SK-N-SH (cell line): ENCODE results near the gene IDH1. TPM values are rescaled to one million over a fixed set of nuclear protein-coding genes. Genes with fewer than 3 reads are reported as not detected.

Experiments used
- CTCF ChIA-PET: fragments of 300-600, 350-600 bp; formaldehyde crosslinking; extraction: SDS; loops from one replicate; lab custom pipeline; 2021; lab: Yijun Ruan, JAX
- POLR2A ChIA-PET: fragments of 350-600 bp; sonication (Branson Sonifier 250); formaldehyde crosslinking; extraction: SDS; loops from one replicate; lab custom pipeline; 2020; ENCODE audit warnings: antibody characterized with exemption, inconsistent platforms; lab: Yijun Ruan, JAX
- DNase-seq: peaks from one replicate; pipeline ENCODE4 v3.0.0; 2012
- H2AFZ ChIP-seq: fragments of 200-600 bp; sonication (generic); 2 replicates; pipeline ENCODE4 v1.8.1; 2016; ENCODE audit warnings: antibody characterized with exemption, mild to moderate bottlenecking, low read depth
- H3F3A ChIP-seq: fragments of 200-600 bp; sonication (generic); replicated peaks from 2 replicates; pipeline ENCODE3; 2016; ENCODE audit warnings: antibody characterized with exemption, mild to moderate bottlenecking; ENCODE audit not compliant: insufficient read depth
- H3K27ac ChIP-seq, 2 experiments: fragments of 200-500 bp in 1 of 2; fragments of 200-600 bp in 1 of 2; sonication (Bioruptor generic) in 1 of 2; sonication (generic), shearing (Covaris generic) in 1 of 2; 2 replicates each; pipeline versions ENCODE4 v1.5.1 to v1.6.1; 2014 to 2016; ENCODE audit warnings: low read depth in 2 of 2, inconsistent platforms in 1 of 2, low read length in 1 of 2, mild to moderate bottlenecking in 1 of 2, mixed read lengths in 1 of 2
- H3K27me3 ChIP-seq: fragments of 200-600 bp; sonication (generic), shearing (Covaris generic); 2 replicates; pipeline ENCODE4 v1.6.1; 2016; ENCODE audit warnings: mixed run types; ENCODE audit not compliant: insufficient read depth
- H3K36me3 ChIP-seq, 2 experiments: fragments of 200-500 bp in 1 of 2; fragments of 200-600 bp in 1 of 2; sonication (Bioruptor generic) in 1 of 2; sonication (generic) in 1 of 2; replicated peaks in 1 of 2; 2 replicates each; pipeline versions ENCODE3 to v1.5.1; 2014 to 2016; ENCODE audit warnings: low read length in 1 of 2, mild to moderate bottlenecking in 1 of 2; ENCODE audit not compliant: insufficient read depth in 2 of 2, control insufficient read depth in 1 of 2
- H3K4me1 ChIP-seq, 2 experiments: fragments of 200-500 bp in 1 of 2; fragments of 200-600 bp in 1 of 2; sonication (Bioruptor generic) in 1 of 2; sonication (generic), shearing (Covaris generic) in 1 of 2; 2 replicates each; pipeline versions ENCODE4 v1.5.1 to v1.6.1; 2014 to 2016; ENCODE audit warnings: low read depth in 1 of 2, low read length in 1 of 2, mixed run types in 1 of 2; ENCODE audit not compliant: insufficient read depth in 2 of 2, control insufficient read depth in 1 of 2
- H3K4me2 ChIP-seq: fragments of 200-600 bp; sonication (generic), shearing (Covaris generic); 2 replicates; pipeline ENCODE4 v1.6.1; 2017; ENCODE audit warnings: mixed run types
- H3K4me3 ChIP-seq, 2 experiments: fragments of 200-500 bp in 1 of 2; fragments of 200-600 bp in 1 of 2; sonication (Bioruptor generic) in 1 of 2; sonication (generic), shearing (Covaris generic) in 1 of 2; 2 replicates each; pipeline versions ENCODE4 v1.5.1 to v1.8.1; 2014 to 2016; ENCODE audit warnings: low read depth in 2 of 2, inconsistent platforms in 1 of 2, low read length in 1 of 2, mild to moderate bottlenecking in 1 of 2, mixed read lengths in 1 of 2, moderate library complexity in 1 of 2
- H3K79me2 ChIP-seq: fragments of 200-600 bp; sonication (generic); 2 replicates; pipeline ENCODE4 v1.8.1; 2017; ENCODE audit warnings: mild to moderate bottlenecking; ENCODE audit not compliant: insufficient read depth
- H3K9ac ChIP-seq: fragments of 200-600 bp; sonication (generic); 2 replicates; pipeline ENCODE4 v1.6.1; 2017; ENCODE audit warnings: mixed run types
- H3K9me2 ChIP-seq: fragments of 200-600 bp; sonication (generic); 2 replicates; pipeline ENCODE4 v1.6.1; 2017; ENCODE audit warnings: mixed run types
- H3K9me3 ChIP-seq: fragments of 200-600 bp; sonication (generic); 2 replicates; pipeline ENCODE4 v1.6.1; 2017; ENCODE audit warnings: mixed run types, mild to moderate bottlenecking, moderate library complexity
- H4K20me1 ChIP-seq: fragments of 200-600 bp; sonication (generic); 2 replicates; pipeline ENCODE4 v1.6.1; 2017; ENCODE audit warnings: mild to moderate bottlenecking, mixed run types; ENCODE audit not compliant: insufficient read depth
- CHD2 ChIP-seq: fragments of 150-350 bp; IDR thresholded peaks from 2 replicates; pipeline ENCODE4 v1.6.1; 2018; ENCODE audit warnings: low read length; ENCODE audit not compliant: partially characterized antibody
- ELF1 ChIP-seq: IDR thresholded peaks from 2 replicates; pipeline ENCODE4 v1.4.0; 2012
- EP300 ChIP-seq, 2 experiments: IDR thresholded peaks; 2 replicates each; pipeline versions ENCODE4 v1.4.0 to v1.6.1; 2012; ENCODE audit warnings: borderline replicate concordance in 1 of 2, low read depth in 1 of 2, low read length in 1 of 2
- EZH2phosphoT487 ChIP-seq: fragments of 200-600 bp; sonication (generic); IDR thresholded peaks from 2 replicates; pipeline ENCODE4 v1.6.1; 2017; ENCODE audit warnings: low read depth, mixed run types, mild to moderate bottlenecking, antibody characterized with exemption, moderate library complexity, borderline replicate concordance
- FOSL2 ChIP-seq: IDR thresholded peaks from 2 replicates; pipeline ENCODE4 v1.4.0; 2012; ENCODE audit warnings: low read depth, mild to moderate bottlenecking, moderate library complexity, borderline replicate concordance
- FOXM1 ChIP-seq: IDR thresholded peaks from 2 replicates; pipeline ENCODE4 v1.4.0; 2012; ENCODE audit warnings: low read depth, mild to moderate bottlenecking
- JUND ChIP-seq: IDR thresholded peaks from 2 replicates; pipeline ENCODE4 v1.4.0; 2012
- MEF2A ChIP-seq: IDR thresholded peaks from 2 replicates; pipeline ENCODE4 v1.4.0; 2012; ENCODE audit warnings: low read depth, borderline replicate concordance
- RAD21 ChIP-seq: IDR thresholded peaks from 2 replicates; pipeline ENCODE4 v1.6.1; 2012; ENCODE audit warnings: mild to moderate bottlenecking, low read length
- RCOR1 ChIP-seq: fragments of 150-350 bp; IDR thresholded peaks from 2 replicates; pipeline ENCODE4 v1.6.1; 2017; ENCODE audit warnings: antibody characterized with exemption, low read length
- RXRA ChIP-seq: IDR thresholded peaks from 2 replicates; pipeline ENCODE4 v1.4.0; 2012; ENCODE audit warnings: low read depth, mild to moderate bottlenecking, borderline replicate concordance
- SIN3A ChIP-seq: IDR thresholded peaks from 2 replicates; pipeline ENCODE4 v1.6.1; 2012; ENCODE audit warnings: low read depth, mild to moderate bottlenecking, low read length, moderate library complexity, borderline replicate concordance
- SMC3 ChIP-seq: IDR thresholded peaks from 2 replicates; pipeline ENCODE4 v1.6.1; 2012; ENCODE audit warnings: low read depth, low read length, improper control_type of control experiment
- TAF1 ChIP-seq: IDR thresholded peaks from 2 replicates; pipeline ENCODE4 v1.6.1; 2012; ENCODE audit warnings: low read depth, mild to moderate bottlenecking, low read length, moderate library complexity, borderline replicate concordance
- TCF12 ChIP-seq: IDR thresholded peaks from 2 replicates; pipeline ENCODE4 v1.4.0; 2012
- YY1 ChIP-seq: IDR thresholded peaks from 2 replicates; pipeline ENCODE4 v1.4.0; 2012; ENCODE audit warnings: low read depth, mild to moderate bottlenecking
- WGBS: methylation state at CpG from one replicate; pipeline ENCODE4 v1.1.6; 2017; ENCODE audit warnings: low lambda C conversion rate; 5-methylcytosine and 5-hydroxymethylcytosine counted together
- polyA plus RNA-seq, 3 experiments: library from polyadenylated mRNA; depleted of rRNA; stranded (reverse); fragments of >200 nt; gene quantifications; 2 replicates each; pipeline ENCODE4 v1.2.3, GENCODE V29; 2012
- TF ChIP-seq, protein P1 (sequence below): IDR thresholded peaks from 2 replicates; pipeline ENCODE4 v1.6.1; 2012; ENCODE audit warnings: mild to moderate bottlenecking, low read depth, low read length, moderate library complexity
- TF ChIP-seq, protein P2 (sequence below): fragments of 150-350 bp; IDR thresholded peaks from 2 replicates; pipeline ENCODE4 v1.6.1; 2016; ENCODE audit warnings: mild to moderate bottlenecking, low read depth, low read length
- TF ChIP-seq, protein P3 (sequence below): IDR thresholded peaks from 2 replicates; pipeline ENCODE4 v1.4.0; 2012; ENCODE audit warnings: low read depth, borderline replicate concordance
- TF ChIP-seq, protein P4 (sequence below): IDR thresholded peaks from 2 replicates; pipeline ENCODE4 v1.4.0; 2012; ENCODE audit warnings: low read depth
- TF ChIP-seq, protein P5 (sequence below): fragments of 150-350 bp; IDR thresholded peaks from 2 replicates; pipeline ENCODE4 v1.6.1; 2017; ENCODE audit warnings: antibody characterized with exemption, low read length, low read depth, borderline replicate concordance
- TF ChIP-seq, protein P6 (sequence below): IDR thresholded peaks from 2 replicates; pipeline ENCODE4 v1.4.0; 2012; ENCODE audit warnings: low read depth, borderline replicate concordance

IDH1 gene
- polyA plus RNA-seq, 1 of the 3 experiments (the other 2 are of a cell fraction), result 43.4 TPM

DNA sequence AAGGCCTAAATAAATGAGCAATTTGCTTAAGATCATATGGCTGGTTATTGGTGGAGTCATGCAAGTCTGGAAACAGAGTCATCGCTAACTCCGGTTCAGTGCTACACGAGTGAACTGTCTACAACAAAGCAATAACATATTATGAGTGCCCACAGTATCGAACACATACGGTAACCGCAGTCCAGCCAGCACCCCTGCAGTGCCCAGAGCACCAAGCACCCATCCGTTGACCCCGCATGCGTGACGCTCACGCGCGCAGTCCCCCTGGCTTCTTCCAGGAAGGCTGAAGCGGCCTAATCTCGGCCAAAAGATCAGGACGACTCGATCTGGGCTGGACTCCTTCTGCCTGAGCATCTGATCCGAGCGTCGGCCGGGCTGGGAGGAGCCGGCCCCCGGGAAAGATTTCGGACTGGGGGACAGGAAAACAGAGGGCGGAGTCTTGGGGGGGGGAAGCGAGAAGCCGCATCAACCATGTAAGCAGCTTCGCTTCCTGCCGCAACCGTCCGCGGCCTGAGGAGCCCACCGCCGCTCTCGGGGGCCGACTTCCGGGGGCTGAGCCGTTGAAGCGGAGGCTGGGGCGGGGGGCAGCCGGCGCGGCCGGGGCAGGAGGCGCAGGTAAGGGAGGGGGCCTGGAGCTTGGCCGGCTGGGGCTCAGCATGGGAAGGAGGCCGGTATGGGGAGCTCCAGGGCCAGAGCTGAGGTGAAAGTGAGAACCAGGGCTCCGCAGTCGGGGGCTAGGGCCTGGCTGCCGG, 11.1 kb upstream of the IDH1 start, which contains the start of gene PIKFYVE (continued):
- TF ChIP-seq, protein P1, sequence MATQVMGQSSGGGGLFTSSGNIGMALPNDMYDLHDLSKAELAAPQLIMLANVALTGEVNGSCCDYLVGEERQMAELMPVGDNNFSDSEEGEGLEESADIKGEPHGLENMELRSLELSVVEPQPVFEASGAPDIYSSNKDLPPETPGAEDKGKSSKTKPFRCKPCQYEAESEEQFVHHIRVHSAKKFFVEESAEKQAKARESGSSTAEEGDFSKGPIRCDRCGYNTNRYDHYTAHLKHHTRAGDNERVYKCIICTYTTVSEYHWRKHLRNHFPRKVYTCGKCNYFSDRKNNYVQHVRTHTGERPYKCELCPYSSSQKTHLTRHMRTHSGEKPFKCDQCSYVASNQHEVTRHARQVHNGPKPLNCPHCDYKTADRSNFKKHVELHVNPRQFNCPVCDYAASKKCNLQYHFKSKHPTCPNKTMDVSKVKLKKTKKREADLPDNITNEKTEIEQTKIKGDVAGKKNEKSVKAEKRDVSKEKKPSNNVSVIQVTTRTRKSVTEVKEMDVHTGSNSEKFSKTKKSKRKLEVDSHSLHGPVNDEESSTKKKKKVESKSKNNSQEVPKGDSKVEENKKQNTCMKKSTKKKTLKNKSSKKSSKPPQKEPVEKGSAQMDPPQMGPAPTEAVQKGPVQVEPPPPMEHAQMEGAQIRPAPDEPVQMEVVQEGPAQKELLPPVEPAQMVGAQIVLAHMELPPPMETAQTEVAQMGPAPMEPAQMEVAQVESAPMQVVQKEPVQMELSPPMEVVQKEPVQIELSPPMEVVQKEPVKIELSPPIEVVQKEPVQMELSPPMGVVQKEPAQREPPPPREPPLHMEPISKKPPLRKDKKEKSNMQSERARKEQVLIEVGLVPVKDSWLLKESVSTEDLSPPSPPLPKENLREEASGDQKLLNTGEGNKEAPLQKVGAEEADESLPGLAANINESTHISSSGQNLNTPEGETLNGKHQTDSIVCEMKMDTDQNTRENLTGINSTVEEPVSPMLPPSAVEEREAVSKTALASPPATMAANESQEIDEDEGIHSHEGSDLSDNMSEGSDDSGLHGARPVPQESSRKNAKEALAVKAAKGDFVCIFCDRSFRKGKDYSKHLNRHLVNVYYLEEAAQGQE, result no peak
- TF ChIP-seq EP300 (IDR thresholded peaks at IDR 0.05; ENCODE audit: borderline replicate concordance in 1 of 2, low read depth in 1 of 2, low read length in 1 of 2) (peak in 1 of 2 experiments; percentile 38; a peak in 2 of 4 replicates), TAF1 (peak; percentile 45), SMC3 (no peak), RCOR1 (peak; percentile 77), FOXM1 (no peak), CHD2 (peak; percentile 78)

DNA sequence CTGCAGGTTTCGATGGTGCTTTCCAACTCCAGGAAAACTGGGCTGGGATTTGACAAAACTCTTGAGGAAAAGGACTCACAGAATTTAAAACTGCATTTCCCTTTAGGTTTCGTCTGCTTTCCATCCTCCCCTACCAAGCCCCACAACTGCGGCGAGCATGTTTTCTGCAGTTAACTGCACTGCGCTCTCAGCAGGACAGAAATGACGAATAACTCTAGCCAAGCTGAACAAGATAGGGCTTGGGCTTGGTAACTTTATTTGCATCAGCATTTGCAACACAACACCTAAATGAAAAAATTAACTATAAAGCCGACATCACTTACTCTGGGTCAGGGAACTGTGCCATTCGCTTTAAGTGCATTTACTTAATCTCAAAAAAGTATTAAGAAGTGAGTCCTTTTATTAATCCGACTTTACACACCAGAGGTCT, 10.5 kb upstream of the IDH1 start:
- Histone ChIP-seq H3K27ac (peak overlapping the region; percentile 90 to 96), H3K4me1 (peaks cover 5 to 12% of the 10 kb centered on the region in 2 experiments; a peak in 2 of 4 replicates), H3F3A (peaks cover 21% of the 10 kb centered on the region), H4K20me1 (peaks cover 15% of the 10 kb centered on the region; the same call in 1 of the 2 replicates), H3K9ac (peak overlapping the region; percentile 43; the same call in 1 of the 2 replicates), H3K9me2 (no peaks in the 10 kb centered on the region), H3K36me3 (peaks cover 0 to 6% of the 10 kb centered on the region in 2 experiments), H3K79me2 (peaks cover 43% of the 10 kb centered on the region), H3K4me3 (peak overlapping the region; percentile 84 to 85), H2AFZ (peak overlapping the region; percentile 96), H3K9me3 (0 out of 2 replicates have a peak, but pooled peaks cover 3% of the 10 kb centered on the region), H3K27me3 (no peaks in the 10 kb centered on the region), H3K4me2 (peak overlapping the region; percentile 73)
- ChIA-PET POLR2A (interaction anchor here (1.2 to 2.5 kb wide), 4 partner anchors 10 to 1066 kb away, joined by 3 to 28 read pairs (median 4); partner anchors contain the start of gene IDH1), CTCF (interaction anchor here (0.8 to 2.9 kb wide), 6 partner anchors 10 to 640 kb away, joined by 3 to 22 read pairs (median 4); partner anchors contain the start of genes IDH1 and METTL21A)
- WGBS, result 13% methylated on average over 9 of the region's 9 CpGs
- DNase-seq, result peak; percentile 35
- TF ChIP-seq RXRA, result no peak
- TF ChIP-seq TCF12, result no peak
- TF ChIP-seq RAD21, result no peak
- no peak for TF ChIP-seq ELF1
- no peak for TF ChIP-seq EZH2phosphoT487
- TF ChIP-seq, protein P2, sequence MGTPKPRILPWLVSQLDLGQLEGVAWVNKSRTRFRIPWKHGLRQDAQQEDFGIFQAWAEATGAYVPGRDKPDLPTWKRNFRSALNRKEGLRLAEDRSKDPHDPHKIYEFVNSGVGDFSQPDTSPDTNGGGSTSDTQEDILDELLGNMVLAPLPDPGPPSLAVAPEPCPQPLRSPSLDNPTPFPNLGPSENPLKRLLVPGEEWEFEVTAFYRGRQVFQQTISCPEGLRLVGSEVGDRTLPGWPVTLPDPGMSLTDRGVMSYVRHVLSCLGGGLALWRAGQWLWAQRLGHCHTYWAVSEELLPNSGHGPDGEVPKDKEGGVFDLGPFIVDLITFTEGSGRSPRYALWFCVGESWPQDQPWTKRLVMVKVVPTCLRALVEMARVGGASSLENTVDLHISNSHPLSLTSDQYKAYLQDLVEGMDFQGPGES, result no peak
- TF ChIP-seq, protein P3, sequence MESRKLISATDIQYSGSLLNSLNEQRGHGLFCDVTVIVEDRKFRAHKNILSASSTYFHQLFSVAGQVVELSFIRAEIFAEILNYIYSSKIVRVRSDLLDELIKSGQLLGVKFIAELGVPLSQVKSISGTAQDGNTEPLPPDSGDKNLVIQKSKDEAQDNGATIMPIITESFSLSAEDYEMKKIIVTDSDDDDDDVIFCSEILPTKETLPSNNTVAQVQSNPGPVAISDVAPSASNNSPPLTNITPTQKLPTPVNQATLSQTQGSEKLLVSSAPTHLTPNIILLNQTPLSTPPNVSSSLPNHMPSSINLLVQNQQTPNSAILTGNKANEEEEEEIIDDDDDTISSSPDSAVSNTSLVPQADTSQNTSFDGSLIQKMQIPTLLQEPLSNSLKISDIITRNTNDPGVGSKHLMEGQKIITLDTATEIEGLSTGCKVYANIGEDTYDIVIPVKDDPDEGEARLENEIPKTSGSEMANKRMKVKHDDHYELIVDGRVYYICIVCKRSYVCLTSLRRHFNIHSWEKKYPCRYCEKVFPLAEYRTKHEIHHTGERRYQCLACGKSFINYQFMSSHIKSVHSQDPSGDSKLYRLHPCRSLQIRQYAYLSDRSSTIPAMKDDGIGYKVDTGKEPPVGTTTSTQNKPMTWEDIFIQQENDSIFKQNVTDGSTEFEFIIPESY, result no peak
- no peak for TF ChIP-seq FOSL2
- TF ChIP-seq FOXM1, result no peak
- TF ChIP-seq, protein P4, sequence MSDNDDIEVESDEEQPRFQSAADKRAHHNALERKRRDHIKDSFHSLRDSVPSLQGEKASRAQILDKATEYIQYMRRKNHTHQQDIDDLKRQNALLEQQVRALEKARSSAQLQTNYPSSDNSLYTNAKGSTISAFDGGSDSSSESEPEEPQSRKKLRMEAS, result no peak
- no peak for TF ChIP-seq MEF2A
- TF ChIP-seq YY1, result no peak
- TF ChIP-seq SIN3A, result no peak
- TF ChIP-seq SMC3, result no peak
- no peak for TF ChIP-seq JUND
- TF ChIP-seq, protein P5, sequence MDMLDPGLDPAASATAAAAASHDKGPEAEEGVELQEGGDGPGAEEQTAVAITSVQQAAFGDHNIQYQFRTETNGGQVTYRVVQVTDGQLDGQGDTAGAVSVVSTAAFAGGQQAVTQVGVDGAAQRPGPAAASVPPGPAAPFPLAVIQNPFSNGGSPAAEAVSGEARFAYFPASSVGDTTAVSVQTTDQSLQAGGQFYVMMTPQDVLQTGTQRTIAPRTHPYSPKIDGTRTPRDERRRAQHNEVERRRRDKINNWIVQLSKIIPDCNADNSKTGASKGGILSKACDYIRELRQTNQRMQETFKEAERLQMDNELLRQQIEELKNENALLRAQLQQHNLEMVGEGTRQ, result no peak
- TF ChIP-seq, protein P6, sequence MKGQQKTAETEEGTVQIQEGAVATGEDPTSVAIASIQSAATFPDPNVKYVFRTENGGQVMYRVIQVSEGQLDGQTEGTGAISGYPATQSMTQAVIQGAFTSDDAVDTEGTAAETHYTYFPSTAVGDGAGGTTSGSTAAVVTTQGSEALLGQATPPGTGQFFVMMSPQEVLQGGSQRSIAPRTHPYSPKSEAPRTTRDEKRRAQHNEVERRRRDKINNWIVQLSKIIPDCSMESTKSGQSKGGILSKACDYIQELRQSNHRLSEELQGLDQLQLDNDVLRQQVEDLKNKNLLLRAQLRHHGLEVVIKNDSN, result no peak
